Erythroblast (primary cell): Measurements from ENCODE around the gene CNNM4.
A peak's percentile ranks its signal among the peaks of the same experiment; 100 is the strongest.

Source experiments
- DNase-seq, 2 experiments: peaks; one replicate each; lab custom pipeline; 2025; lab: John Stamatoyannopoulos, UW
- GATA1 ChIP-seq: IDR thresholded peaks from 2 replicates; pipeline ENCODE4 v1.6.1; 2011; ENCODE audit warnings: low read depth, mild to moderate bottlenecking, control low read depth, low read length, moderate library complexity
- POLR2A ChIP-seq: IDR thresholded peaks from 2 replicates; pipeline ENCODE4 v1.6.1; 2011; ENCODE audit warnings: mild to moderate bottlenecking, low read length

The CNNM4 gene

DNA sequence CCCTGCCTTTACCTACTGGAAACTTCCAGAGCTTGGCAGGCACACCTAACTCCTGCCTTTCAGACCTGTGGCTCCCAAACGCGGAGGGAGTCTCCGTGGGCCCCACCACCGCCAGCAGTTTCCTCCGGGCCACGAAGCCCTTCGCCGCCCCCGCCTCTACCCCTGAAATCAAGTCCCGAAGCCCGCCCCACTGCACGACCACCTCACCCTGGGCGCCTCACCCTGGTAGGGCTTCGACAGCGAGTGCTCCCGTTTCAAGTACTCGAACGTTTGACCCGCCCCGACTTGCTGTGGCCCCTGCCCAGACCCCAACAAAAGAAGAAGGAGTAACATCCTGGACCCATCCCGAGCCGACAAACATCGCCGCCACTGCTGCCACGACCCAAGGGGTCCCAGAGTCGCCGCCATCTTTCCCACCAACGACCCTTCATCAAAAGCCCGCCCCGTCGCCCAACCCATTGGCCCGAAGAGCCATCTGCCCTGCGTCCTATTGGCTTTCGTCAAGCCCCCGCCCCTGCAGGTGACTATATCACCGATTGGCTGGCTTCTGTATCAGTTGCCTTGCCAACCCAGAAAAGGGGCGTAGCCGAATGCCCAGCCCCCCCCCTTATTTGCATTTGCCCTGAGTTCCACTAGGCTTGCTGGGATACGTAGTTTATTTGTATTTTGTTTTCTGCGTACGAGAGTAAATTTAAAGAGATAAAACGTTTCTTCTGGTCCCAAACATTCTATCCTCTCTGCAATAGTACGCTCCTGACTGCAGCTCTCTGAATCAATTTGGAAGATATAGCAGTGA is 20.9 kb upstream of the CNNM4 start, which contains the start of gene LMAN2L:
TSS of gene LMAN2L (minus strand) at position 432 of the 796 bp plus-strand sequence. CDS start at position 408, 24 bp downstream.
- peak; percentile 97 for DNase-seq
- TF ChIP-seq POLR2A (peak; percentile 55), GATA1 (no peak)

DNA sequence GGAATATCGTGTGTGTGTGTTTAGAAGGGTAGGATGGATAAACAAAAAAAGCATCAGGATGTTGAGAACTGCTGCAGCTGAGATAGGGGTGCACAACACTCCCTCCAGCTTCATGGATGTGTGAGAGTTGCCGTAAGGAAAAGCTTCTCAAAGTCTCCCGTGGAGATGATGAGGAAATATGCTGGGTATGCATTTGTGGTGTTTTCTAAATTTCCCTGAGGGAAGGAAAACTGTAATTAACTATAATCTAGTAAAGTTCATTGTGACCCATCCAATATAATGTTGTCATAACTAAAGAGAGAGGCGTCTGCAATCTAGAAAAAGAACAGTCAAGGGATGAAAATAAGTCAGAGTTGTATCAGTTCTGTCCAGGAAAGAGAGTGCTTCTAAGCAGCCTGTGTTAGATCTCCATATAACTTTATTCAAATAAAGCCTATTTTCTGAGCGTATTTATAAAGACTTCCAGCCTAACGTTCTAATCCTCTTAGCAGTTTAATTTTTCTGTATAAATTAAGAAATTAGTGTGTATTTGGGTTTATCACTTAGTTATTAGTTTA is 13.6 kb upstream of the CNNM4 start:
- TF ChIP-seq GATA1 (no peak), POLR2A (no peak)
- DNase-seq, result no peak

DNA sequence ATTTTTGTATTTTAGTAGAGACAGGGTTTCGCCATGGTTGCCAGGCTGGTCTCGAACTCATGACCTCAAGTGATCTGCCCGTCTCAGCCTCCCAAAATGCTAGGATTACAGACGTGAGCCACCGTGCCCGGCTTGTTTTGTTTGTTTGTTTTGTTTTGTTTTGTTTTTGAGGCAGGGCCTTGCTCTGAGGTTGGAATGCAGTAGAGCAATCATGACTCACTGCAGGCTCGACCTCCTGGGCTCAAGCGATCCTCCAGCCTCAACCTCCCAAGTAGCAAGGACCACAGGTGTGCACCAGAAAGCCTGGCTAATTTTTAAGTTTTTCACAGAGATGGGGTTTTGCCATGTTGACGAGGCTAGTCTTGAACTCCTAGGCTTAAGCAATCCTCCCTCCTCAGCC is 8.9 kb upstream of the CNNM4 start:
- TF ChIP-seq POLR2A (no peak), GATA1 (no peak)
- no peak for DNase-seq

DNA sequence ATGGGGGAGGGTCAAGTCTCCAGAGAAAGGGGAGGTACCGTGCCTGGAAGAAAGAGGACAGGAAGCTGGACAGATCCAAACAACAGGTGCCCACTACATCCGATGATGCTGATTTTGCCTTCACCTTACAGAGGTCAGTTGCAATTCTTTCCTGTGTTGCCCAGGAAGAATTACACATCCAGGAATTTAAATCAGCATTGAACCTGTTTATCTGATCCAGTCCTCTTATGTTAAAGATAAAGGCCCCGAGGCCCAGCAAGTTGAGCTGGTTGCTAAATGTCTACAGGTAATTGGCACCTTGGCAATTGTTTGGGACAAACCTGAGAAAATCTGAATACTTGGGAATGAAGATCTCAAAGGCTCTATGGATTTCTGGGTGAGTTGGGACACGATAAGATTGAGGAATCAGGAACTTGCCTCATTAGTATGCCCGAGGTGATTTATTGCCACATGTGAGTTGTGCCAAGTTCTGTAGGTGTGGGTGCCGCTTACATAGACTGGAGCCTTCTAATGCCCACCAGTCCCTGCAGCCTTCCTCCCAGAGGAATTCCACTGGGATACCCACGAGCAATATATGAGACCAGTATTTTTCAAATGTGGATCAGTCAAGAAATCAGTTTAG is 6.9 kb upstream of the CNNM4 start:
- TF ChIP-seq GATA1 (no peak), POLR2A (no peak)
- DNase-seq, result no peak

DNA sequence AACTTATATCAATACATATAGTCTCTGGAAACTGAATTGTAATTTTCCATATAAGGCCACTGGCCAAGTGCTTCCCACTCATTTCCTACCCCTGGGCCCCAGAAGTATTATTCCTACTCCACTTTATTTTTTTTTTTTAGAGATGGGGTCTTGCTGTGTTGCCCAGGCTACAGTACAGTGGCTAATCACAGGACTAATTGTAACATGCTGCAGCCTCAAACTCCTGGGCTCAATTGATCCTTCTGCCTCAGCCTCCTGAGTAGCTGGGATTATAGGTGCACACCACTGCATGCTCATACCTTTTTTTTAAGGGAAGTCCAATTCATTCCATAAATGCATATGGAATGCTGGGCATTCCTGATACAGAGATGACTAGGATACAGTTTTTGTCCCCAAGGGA is 6.4 kb upstream of the CNNM4 start:
- DNase-seq, result no peak
- TF ChIP-seq POLR2A, result no peak
- TF ChIP-seq GATA1, result no peak

DNA sequence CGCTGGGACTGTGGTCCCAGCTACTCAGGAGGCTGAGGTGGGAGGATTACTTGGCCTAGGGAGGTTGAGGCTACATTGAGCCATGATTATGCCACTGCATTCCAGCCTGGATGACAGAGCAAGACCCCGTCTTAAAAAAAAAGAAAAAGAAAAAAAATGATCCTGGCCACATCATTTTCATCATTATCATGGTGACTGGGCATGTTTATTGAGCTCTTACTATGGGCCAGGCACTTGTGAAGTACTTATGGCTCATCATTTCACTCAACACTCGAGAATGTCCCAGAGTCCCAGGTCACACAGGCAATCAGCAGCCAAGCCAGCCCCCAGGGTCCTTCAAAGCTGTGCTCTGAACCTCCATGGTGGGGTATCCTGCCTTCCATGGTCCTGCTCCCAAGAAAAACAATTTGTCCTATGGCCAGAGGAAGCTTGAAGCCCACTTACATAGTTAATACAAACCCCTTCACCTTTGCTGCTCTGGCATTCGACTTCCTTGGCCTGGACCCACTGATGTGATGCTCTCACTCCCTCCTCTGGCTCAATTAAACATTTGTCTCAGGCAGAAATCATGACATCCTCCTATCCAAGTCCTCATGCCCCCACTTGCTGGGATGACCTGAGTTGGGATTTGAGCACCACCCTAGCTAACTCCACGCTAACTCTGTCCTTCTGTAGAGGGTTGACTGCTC is 3.8 kb upstream of the CNNM4 start:
- peak in 1 of 2 experiments; percentile 55 for DNase-seq
- no peak for TF ChIP-seq POLR2A
- no peak for TF ChIP-seq GATA1

DNA sequence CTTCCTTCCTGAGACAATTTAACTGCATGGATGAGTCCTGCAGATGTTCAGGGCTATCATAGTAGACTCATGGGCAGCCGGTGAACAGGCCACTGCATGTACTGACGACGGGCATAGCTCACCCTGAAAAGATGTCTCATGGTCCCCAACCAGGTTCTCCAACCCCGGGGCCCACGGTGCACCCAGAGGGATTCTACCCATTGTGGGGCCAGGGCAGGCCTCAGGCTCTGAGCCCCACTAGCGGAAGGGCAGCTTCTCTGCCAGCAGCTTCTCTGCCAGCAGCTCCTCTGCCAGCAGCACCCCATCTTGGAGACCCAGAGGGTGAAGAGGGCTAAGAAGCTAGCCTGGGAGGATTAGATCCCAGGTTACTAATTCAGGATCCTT is 3.2 kb upstream of the CNNM4 start:
- no peak for DNase-seq
- TF ChIP-seq POLR2A (no peak), GATA1 (no peak)

DNA sequence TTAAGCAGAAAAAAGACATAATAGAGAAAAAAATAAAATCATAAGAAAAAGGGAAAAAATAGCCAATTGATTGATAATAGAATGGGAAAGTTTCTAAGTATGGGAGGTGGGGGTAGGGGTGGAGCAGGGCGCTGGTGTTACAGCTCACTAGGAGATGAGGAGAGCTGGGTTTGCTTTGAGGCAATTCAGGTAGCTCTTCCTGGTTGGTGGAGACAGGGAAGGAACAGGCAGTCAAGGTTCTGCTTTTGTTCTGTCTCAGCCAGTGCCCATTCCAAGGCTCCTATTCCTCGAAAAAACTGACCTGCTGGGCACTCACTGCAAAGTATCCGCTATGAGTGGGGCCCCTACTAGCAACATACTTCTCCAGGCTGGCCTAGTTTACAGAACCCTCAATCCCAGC is 1.7 kb upstream of the CNNM4 start:
- DNase-seq, result no peak
- TF ChIP-seq POLR2A (no peak), GATA1 (no peak)

DNA sequence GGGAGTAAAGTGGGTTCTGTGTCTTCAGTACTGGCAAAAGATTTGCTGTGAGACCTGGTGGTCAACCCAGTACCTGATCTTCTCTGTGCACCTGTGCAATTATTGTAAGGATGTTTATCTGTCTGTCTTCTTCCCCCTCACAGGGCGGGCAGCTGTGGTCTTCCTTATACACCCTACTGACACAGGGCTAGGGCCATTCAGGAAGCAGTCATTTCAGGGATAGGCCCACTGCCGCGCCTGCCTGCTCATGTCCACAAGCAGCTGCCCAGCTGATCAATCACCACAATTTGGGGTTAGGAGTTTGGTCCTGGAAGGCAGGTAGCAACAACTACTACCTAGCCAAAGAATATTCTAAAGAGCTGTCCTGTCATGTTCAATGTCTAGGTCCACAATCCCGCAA is 1.2 kb upstream of the CNNM4 start:
- TF ChIP-seq GATA1 (no peak), POLR2A (no peak)
- DNase-seq, result no peak

DNA sequence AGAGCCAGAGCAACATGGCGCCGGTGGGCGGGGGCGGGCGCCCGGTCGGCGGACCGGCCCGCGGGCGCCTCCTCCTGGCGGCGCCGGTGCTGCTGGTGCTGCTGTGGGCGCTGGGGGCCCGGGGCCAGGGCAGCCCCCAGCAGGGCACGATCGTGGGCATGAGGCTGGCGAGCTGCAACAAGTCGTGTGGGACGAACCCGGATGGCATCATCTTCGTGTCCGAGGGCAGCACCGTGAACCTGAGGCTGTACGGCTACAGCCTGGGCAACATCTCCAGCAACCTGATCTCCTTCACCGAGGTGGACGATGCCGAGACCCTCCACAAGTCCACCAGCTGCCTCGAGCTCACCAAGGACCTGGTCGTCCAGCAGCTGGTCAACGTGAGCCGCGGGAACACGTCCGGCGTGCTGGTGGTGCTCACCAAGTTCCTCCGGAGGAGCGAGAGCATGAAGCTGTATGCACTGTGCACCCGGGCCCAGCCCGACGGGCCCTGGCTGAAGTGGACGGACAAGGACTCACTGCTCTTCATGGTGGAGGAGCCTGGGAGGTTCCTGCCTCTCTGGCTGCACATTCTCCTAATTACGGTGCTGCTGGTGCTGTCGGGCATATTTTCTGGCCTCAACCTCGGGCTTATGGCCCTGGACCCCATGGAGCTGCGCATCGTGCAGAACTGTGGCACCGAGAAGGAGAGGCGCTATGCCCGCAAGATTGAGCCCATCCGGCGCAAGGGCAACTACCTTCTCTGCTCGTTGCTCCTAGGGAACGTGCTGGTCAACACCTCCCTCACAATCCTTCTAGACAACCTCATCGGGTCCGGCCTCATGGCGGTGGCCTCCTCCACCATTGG is 507 bp downstream of the CNNM4 start:
- TF ChIP-seq GATA1 (no peak), POLR2A (peak; percentile 39)
- no peak for DNase-seq

DNA sequence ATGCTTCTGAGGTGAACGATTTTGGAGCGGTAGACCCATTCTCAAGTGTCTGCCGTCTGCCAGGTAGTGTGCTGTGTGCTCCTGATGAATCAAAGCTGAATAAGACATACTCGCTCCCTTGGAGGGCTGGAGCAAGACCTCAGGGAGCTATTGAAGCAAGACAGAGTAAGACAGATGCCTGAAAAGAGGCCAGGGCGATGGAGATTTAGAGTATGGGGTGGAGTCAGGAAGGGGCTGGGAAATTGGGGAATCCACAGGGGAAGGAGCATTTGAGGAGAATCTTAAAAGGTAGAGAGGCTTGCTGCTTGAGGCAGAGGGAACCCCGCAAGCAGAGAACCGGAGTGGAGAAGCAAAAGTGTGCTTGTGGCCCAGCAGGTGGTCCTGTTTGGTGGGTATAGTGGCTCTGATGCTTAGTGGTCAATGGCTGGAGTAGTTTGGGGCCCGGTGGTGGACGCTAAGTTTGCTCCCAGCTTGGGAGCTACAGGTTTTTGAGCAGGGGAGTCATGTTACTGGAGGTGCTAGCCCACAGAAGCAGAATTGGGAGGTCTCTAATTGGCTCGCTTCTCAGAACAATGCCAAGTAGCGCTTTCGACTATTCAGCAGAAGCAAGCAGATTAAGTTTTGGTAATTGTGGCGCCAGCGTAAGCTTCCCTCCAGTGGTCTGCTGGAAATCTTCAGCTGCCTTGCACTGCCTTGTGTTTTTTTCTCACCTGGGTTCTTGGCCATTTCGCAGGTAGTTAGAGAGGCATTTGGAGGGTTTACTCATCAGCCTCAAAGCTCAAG is 2.0 kb downstream of the CNNM4 start:
- peak; percentile 19 to 28 for DNase-seq

More for the DNA sequence above, 2.0 kb downstream of the CNNM4 start:
- TF ChIP-seq GATA1, result no peak
- no peak for TF ChIP-seq POLR2A
